Immature natural killer cell (primary cell): ENCODE results near the gene DOCK4. TPM values are rescaled to one million over a fixed set of nuclear protein-coding genes. Genes with fewer than 3 reads are reported as not detected.

Experiments used
- DNase-seq, 3 donors: peaks; one replicate each; pipeline ENCODE4 v3.0.0; 2022; ENCODE audit warnings: mixed read lengths in 1 of 3
- H3K27ac Mint-ChIP-seq, 6 donors: one replicate each; pipeline ENCODE4 v1.8.0; 2020; ENCODE audit warnings: mixed read lengths in 6 of 6, mild to moderate bottlenecking in 5 of 6, inconsistent platforms in 4 of 6, moderate library complexity in 3 of 6
- H3K27me3 Mint-ChIP-seq, 3 donors: one replicate each; pipeline ENCODE4 v1.8.0; 2020 to 2021; ENCODE audit warnings: low read depth in 3 of 3, mild to moderate bottlenecking in 3 of 3, mixed read lengths in 3 of 3, moderate library complexity in 3 of 3, inconsistent platforms in 1 of 3
- H3K36me3 Mint-ChIP-seq, 3 donors: one replicate each; pipeline ENCODE4 v1.8.0; 2020; ENCODE audit warnings: mixed read lengths in 3 of 3, inconsistent platforms in 2 of 3, mild to moderate bottlenecking in 2 of 3
- H3K4me1 Mint-ChIP-seq, 2 donors: one replicate each; pipeline ENCODE4 v1.8.0; 2020; ENCODE audit warnings: inconsistent platforms in 2 of 2, mild to moderate bottlenecking in 2 of 2, mixed read lengths in 2 of 2, moderate library complexity in 1 of 2
- H3K4me3 Mint-ChIP-seq, 5 donors: one replicate each; pipeline ENCODE4 v1.8.0; 2020; ENCODE audit warnings: mild to moderate bottlenecking in 5 of 5, mixed read lengths in 5 of 5, inconsistent platforms in 3 of 5, moderate library complexity in 3 of 5
- H3K9me3 Mint-ChIP-seq, 6 donors: one replicate each; pipeline ENCODE4 v1.8.0; 2020; ENCODE audit warnings: mild to moderate bottlenecking in 6 of 6, mixed read lengths in 6 of 6, inconsistent platforms in 4 of 6, moderate library complexity in 3 of 6
- polyA plus RNA-seq, 3 donors: library from polyadenylated mRNA; unstranded; fragments of 300-500 nt; fragmentation: Illumina TruSeq; gene quantifications; one replicate each; pipeline ENCODE4 v1.2.3, GENCODE V29; 2021

Gene DOCK4
- polyA plus RNA-seq, 3 donors from 2014 or later = 0.18 TPM; not detected in 2

- no peaks in the 10 kb centered on the region for H3K4me1 Mint-ChIP-seq
- no peak overlapping the region for H3K4me3 Mint-ChIP-seq
- peaks cover 4 to 15% (median 10%) of the 10 kb centered on the region in 3 donors for H3K27me3 Mint-ChIP-seq
- no peaks in the 10 kb centered on the region for H3K36me3 Mint-ChIP-seq
- peaks cover 0 to 2% (median 0%) of the 10 kb centered on the region in 6 donors for H3K9me3 Mint-ChIP-seq
- no peak overlapping the region for H3K27ac Mint-ChIP-seq
- no peak for DNase-seq
These were observed 13.7 kb downstream of the DOCK4 start for GRCh38 chr7:112192236-112193154.

GRCh38 chr7:112190120-112190519 is 16.1 kb downstream of the DOCK4 start:
- Mint-ChIP-seq H3K27me3 (peaks cover 8 to 10% (median 8%) of the 10 kb centered on the region in 3 donors), H3K36me3 (no peaks in the 10 kb centered on the region), H3K4me1 (no peaks in the 10 kb centered on the region), H3K27ac (no peak overlapping the region), H3K9me3 (peaks cover 0 to 2% (median 0%) of the 10 kb centered on the region in 6 donors), H3K4me3 (no peak overlapping the region)
- no peak for DNase-seq

- DNase-seq = no peak
- H3K36me3 Mint-ChIP-seq = no peaks in the 10 kb centered on the region
- peaks cover 8 to 10% (median 8%) of the 10 kb centered on the region in 3 donors for H3K27me3 Mint-ChIP-seq
- H3K4me1 Mint-ChIP-seq = no peaks in the 10 kb centered on the region
- H3K9me3 Mint-ChIP-seq = peaks cover 0 to 2% (median 0%) of the 10 kb centered on the region in 6 donors
- H3K4me3 Mint-ChIP-seq = no peak overlapping the region
- H3K27ac Mint-ChIP-seq = no peak overlapping the region
These were observed 16.5 kb downstream of the DOCK4 start for GRCh38 chr7:112189691-112190090.

GRCh38 chr7:112188257-112188656 is 17.9 kb downstream of the DOCK4 start:
- Mint-ChIP-seq H3K36me3 (no peaks in the 10 kb centered on the region), H3K4me3 (no peak overlapping the region), H3K27me3 (peaks cover 5 to 12% (median 6%) of the 10 kb centered on the region in 3 donors), H3K27ac (no peak overlapping the region), H3K4me1 (no peaks in the 10 kb centered on the region), H3K9me3 (peaks cover 0 to 2% (median 0%) of the 10 kb centered on the region in 6 donors)
- no peak for DNase-seq

- Mint-ChIP-seq H3K4me3 (no peak overlapping the region), H3K27ac (no peak overlapping the region), H3K36me3 (no peaks in the 10 kb centered on the region), H3K27me3 (peaks cover 4 to 12% (median 6%) of the 10 kb centered on the region in 3 donors), H3K9me3 (peaks cover 0 to 2% (median 0%) of the 10 kb centered on the region in 6 donors), H3K4me1 (no peaks in the 10 kb centered on the region)
- DNase-seq = no peak
These were observed 19.9 kb downstream of the DOCK4 start for GRCh38 chr7:112186300-112186699.

- Mint-ChIP-seq H3K4me3 (no peak overlapping the region), H3K36me3 (no peaks in the 10 kb centered on the region), H3K27ac (no peak overlapping the region), H3K27me3 (peaks cover 4 to 9% (median 4%) of the 10 kb centered on the region in 3 donors), H3K9me3 (peaks cover 0 to 2% (median 0%) of the 10 kb centered on the region in 6 donors), H3K4me1 (no peaks in the 10 kb centered on the region)
- DNase-seq = no peak
These were observed 21.0 kb downstream of the DOCK4 start for GRCh38 chr7:112185005-112185834.

- Mint-ChIP-seq H3K27me3 (peaks cover 0 to 6% (median 5%) of the 10 kb centered on the region in 3 donors), H3K36me3 (no peaks in the 10 kb centered on the region), H3K4me3 (no peak overlapping the region), H3K27ac (no peak overlapping the region), H3K4me1 (no peaks in the 10 kb centered on the region), H3K9me3 (no peaks in the 10 kb centered on the region)
- DNase-seq = no peak
These were observed 21.7 kb downstream of the DOCK4 start for GRCh38 chr7:112184455-112184854.

- Mint-ChIP-seq H3K4me3 (no peak overlapping the region), H3K27ac (no peak overlapping the region), H3K27me3 (peaks cover 0 to 5% (median 5%) of the 10 kb centered on the region in 3 donors), H3K36me3 (no peaks in the 10 kb centered on the region), H3K4me1 (no peaks in the 10 kb centered on the region), H3K9me3 (no peaks in the 10 kb centered on the region)
- DNase-seq = no peak
These were observed 22.9 kb downstream of the DOCK4 start for GRCh38 chr7:112183266-112183665.

- Mint-ChIP-seq H3K9me3 (no peaks in the 10 kb centered on the region), H3K27me3 (peaks cover 0 to 5% (median 5%) of the 10 kb centered on the region in 3 donors), H3K4me3 (no peak overlapping the region), H3K36me3 (no peaks in the 10 kb centered on the region), H3K4me1 (no peaks in the 10 kb centered on the region), H3K27ac (no peak overlapping the region)
- DNase-seq = no peak
These were observed 23.4 kb downstream of the DOCK4 start for GRCh38 chr7:112182749-112183148.

- Mint-ChIP-seq H3K27ac (no peak overlapping the region), H3K9me3 (no peaks in the 10 kb centered on the region), H3K27me3 (peaks cover 0 to 7% (median 2%) of the 10 kb centered on the region in 3 donors), H3K4me3 (no peak overlapping the region), H3K4me1 (no peaks in the 10 kb centered on the region), H3K36me3 (no peaks in the 10 kb centered on the region)
- DNase-seq = no peak
These were observed 26.0 kb downstream of the DOCK4 start for GRCh38 chr7:112180223-112180622.

GRCh38 chr7:112176693-112177415 is 29.3 kb downstream of the DOCK4 start:
- no peaks in the 10 kb centered on the region for H3K36me3 Mint-ChIP-seq
- no peaks in the 10 kb centered on the region for H3K9me3 Mint-ChIP-seq
- DNase-seq = no peak
- H3K4me3 Mint-ChIP-seq = no peak overlapping the region
- H3K27ac Mint-ChIP-seq = no peak overlapping the region
- H3K4me1 Mint-ChIP-seq = no peaks in the 10 kb centered on the region
- peaks cover 0 to 12% (median 7%) of the 10 kb centered on the region in 3 donors for H3K27me3 Mint-ChIP-seq

GRCh38 chr7:112176241-112176640 is 30.0 kb downstream of the DOCK4 start:
- no peaks in the 10 kb centered on the region for H3K4me1 Mint-ChIP-seq
- H3K27me3 Mint-ChIP-seq = peaks cover 0 to 16% (median 7%) of the 10 kb centered on the region in 3 donors
- H3K9me3 Mint-ChIP-seq = no peaks in the 10 kb centered on the region
- H3K36me3 Mint-ChIP-seq = no peaks in the 10 kb centered on the region
- H3K4me3 Mint-ChIP-seq = no peak overlapping the region
- no peak for DNase-seq
- no peak overlapping the region for H3K27ac Mint-ChIP-seq

GRCh38 chr7:112174192-112174591 is 32.0 kb downstream of the DOCK4 start:
- Mint-ChIP-seq H3K27me3 (peaks cover 0 to 15% (median 10%) of the 10 kb centered on the region in 3 donors), H3K9me3 (no peaks in the 10 kb centered on the region), H3K27ac (no peak overlapping the region), H3K4me1 (no peaks in the 10 kb centered on the region), H3K36me3 (no peaks in the 10 kb centered on the region), H3K4me3 (no peak overlapping the region)
- no peak for DNase-seq
